Stimulated activated CD4-positive, alpha-beta T cell treated with anti-CD3 and anti-CD28 coated beads, Interleukin-4, amount 100 ng/mL, for 24 hours (primary cell): Measurements from ENCODE around the gene MBD6.

Experiments
- DNase-seq: peaks from one replicate; pipeline ENCODE4 v3.0.0-alpha.2; 2020

MBD6 gene

DNA sequence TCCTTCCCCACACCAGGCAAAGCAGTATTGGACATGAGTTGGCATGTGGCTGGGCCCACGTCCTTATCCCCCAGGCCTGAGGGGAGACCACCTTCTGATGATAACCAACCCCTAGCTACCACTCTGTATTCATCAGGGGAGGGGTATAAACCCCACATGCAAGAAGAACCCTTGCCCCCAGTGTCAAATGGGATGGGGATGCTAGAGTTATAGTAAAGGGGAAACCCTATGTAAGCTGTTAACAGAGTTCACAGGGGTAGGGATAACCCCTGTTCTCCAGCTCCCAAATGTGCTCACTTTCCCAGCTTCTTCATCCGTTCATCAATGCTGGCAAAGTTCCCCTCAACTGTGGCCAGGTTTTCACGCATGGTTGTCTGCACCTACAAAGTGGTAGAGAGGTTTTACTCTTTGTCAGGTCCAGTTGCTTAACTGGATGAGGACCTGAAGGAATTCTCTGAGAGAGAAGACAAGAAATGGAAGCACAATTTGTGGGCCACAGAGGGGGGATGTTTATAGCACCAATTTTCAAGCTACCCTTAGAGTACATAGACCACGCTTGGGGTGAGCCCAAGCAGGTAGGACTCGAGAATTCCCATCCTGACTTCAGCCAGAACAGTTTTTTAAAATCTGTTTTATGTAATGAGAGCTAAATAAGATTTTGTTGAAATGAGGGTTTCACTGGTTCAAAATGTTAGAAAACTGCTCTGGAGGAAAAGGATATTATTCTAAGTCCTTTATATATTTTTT lies 7.9 kb downstream of the MBD6 start:
- DNase-seq, result no peak

DNA sequence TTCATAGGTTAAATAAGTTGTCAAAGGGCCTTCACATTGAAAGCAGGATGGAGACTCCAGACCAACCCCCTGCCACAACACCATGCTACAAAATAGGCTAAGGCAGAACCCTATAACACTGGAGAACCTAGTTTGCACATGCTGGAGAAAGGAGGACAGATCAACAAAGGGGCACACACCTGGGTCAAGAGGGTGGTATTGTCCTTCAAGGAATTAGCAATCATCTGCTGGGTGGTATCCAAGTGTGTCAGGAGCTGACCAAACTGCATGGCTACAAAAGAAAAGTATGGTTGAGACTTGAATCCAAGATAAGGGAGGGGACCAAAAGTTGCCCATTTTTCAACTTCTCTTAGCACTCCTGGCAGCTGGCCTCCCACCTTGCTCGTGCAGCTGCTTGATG lies 9.2 kb downstream of the MBD6 start:
- DNase-seq, result no peak

DNA sequence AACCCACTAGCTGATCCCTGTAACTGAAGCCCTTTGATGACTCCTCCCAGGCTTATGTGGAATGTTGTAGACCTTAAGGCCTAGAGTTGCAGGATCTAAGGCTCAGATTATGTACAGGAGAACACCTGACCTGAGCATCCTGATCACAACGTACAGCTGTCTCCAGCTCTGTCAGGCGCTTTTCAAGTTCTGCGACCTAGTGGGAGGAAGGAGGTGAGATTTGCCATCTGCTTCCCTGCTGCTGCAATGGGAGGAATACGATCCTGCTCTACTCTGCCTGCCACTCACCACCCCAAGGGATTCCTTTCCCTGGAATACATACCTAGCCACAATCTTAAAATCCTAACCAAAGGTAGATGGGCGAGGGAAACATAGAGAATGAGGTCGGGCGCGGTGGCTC lies 10.5 kb downstream of the MBD6 start:
- DNase-seq, result no peak

DNA sequence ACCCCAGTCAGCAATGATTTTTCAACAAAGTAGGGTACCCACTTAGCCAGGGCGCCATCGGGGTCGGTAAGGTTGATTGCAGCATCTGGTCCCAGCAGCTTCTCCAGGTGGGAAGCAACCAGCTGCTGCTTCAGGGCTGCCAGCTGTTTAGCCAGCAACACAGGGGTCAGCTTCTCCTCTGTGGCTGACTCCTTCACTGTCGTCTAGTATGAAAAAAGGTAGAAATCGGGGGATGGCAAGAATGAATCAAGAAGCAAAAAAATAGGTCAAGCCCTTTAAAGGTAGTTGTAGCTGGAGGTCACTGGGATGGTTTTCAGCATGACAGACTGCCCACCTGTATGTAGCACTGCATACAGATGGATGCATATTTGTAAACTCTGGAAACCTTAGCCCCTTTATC lies 11.6 kb downstream of the MBD6 start:
- DNase-seq, result no peak

DNA sequence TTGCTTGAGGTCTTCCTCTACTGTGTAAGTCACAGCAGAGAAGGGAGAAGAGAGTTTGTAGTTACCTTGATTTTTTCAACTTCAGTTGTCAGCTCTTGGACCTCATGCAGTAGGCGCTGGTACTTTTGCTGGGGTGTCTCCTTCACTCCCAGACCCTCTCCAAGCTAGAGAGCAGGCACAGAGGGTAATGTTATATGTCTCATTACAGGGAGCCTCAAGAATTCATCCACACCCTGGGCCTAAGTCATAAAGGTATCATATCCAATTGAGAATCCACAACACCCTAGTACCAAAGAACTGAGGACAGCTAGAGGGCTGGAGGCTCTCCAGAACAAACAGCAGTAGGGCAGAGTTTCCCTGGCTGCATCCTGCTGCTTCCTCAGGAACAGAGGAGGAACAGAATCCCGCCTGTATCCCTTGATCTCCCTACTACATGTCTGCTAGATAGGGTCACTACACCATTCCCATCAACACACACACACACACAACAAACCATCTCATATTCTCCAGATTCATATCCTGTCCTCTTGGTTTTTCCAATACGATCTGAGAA lies 12.4 kb downstream of the MBD6 start:
- no peak for DNase-seq

DNA sequence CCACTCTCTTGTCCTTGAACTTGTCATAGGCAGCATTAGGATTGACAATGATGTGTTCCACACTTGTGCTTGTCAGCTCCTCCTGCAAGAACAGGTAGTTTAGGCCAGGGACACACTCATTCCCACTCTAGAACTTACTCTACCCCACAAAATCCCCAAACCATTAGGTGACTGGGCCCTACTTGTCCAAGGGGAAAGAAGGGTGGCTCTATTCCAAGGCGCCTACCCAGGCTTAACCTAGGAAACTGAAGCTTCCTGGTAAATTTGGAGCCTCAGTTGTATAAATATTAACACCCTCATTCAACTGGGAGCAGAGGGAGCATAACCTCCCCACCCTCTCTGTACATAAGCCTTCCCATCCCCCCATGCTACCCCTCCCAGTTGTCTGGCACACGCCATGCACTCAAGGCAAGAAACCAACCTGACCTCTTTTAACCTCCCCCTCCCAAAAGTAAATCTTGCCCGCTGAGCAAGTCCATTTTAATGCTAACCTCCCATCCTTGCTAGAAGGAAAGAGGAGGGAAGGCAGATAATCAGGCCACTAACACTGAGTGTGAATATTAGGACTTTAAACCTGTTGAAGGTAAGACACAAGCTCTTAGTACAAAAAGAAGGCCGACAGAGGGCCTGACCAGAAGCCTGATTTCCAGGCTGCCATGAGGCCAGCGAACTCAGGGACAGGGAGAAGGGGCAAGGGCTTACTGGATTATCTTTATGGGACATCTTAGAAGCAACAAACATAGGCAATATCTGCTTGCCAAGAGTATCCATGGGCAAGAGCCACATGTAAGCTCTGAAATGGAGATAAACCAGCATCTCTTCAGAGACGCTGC lies 13.4 kb downstream of the MBD6 start:
- no peak for DNase-seq

DNA sequence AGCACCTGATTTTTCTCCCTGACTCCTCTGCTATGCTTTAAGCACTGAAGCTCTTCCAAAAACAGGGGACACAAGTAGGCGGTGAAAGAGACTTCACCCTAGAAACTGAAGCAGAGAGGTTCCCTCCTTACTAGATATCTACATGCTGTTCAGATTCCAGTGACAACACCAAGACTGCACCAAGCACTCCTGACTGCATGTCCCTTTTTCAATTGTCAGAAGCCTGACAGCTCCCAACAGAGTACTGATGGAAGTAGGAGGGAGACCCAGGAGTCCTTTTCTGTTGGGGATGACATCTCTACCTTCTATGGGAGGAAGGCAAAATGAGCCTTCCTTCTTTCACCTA lies 13.9 kb downstream of the MBD6 start:
- no peak for DNase-seq

DNA sequence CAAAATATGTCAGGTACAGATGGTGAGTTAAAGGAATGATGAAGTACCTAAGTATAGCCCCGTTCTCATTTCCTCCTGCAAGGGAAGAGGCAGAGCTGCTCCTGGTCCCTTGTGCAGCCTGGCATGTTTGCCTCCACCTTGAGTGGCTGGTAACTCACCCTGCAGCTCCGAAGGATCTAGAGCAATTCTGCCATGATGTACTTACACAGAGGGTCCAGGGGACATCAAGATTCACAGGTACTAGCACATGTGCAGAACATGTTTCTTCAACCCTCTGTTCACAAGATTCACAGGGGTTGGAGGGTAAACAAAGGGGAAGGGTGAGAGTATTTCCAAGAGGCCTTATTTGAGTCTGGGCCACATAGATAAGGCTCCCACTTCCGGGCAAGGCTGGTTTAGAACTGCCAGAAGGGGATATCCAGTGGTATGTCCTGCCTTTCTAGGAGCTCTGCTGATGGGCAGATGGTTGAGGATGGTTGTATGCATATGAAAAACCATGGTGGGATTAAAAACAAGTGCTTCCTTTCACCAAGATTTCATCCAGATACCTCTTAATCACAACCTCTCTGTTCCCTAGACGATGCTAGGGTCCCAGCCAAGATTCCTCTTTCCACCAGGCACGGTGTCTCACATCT lies 16.6 kb downstream of the MBD6 start:
- DNase-seq, result no peak

DNA sequence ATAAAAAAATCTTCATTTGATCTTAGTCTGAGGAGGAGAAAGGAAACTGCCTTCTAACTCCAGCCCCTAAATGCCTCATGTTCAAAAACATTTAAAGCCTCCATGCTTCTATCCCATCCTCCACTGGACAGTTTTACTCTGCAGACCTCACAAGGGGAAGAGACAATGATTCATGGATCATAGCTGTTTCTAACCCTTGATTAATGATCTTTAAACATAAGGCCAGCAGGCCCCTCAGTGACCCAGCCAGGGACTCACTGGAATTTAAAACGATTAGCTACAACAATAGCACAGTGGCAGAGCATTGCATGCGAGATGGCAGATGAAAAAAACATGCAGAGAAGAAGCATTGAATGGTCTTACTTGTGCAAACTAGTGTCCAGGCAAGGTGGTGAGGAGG lies 18.4 kb downstream of the MBD6 start:
- no peak for DNase-seq

DNA sequence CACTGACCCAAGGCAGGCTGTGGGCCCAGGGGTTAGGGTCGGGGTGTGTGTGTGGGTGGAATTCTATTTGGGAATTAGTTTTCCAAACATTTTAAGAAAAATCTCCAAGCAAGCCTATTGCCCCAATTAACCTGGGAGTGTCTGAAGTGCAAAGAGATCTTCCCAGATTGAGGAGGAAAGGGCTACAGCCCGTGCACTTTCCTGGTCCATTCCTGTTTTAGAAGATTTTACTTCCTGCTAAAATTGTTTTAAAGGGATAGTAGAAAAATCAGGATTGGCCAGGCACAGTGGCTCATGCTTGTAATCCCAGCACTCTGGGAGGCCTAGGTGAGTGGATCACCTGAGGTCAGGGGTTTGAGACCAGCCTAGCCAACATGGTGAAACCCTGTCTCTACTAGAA lies 19.1 kb downstream of the MBD6 start:
- DNase-seq, result no peak

DNA sequence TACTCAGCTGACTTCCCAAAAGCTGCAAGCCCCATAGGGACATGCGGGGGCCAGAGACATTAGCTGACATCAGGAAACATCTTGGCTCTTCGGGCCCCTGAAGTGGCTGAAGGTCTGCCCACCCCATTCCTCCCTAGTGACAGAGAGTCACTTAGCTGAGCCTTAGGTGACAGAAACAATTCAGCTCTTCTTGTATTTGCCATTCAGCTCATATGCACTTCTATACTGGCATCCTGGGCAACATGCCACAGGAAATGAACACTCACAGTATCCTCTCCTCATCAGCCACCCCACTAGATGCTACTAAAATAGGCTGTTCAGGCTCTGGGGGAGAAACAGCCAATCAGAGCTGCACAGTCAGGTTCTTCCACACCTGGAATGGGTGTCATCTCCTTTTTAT lies 21.0 kb downstream of the MBD6 start:
- no peak for DNase-seq

DNA sequence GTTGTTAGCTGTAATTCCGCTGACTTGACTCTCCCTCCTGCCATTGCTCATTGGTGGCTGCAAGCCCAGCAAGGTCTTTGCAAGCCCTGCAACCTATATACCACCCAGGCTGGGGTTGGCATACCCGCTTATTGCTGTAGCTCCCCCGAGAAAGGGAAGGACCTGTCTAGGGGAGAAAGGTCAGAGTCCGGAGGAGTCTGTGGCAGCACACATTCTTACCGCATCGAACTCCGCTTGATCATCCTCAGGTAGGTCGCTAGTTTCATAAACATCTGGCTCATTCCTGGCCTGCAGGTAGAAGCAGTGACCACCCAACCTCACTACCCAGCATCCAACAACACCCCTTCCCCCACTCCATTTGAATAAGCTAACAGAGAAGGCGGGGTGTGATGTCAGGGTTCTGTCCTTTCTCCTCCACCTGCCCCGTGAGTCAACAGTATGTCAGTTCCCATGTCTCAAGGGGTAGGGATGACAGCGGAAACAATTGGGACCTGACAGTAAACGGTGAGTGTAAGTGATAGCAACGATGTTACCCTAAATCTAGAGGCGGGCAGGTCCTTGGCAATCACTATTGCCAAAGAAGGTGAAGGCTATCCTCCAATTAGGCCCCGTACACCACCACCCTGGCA lies 23.3 kb downstream of the MBD6 start:
- DNase-seq, result peak; percentile 14

DNA sequence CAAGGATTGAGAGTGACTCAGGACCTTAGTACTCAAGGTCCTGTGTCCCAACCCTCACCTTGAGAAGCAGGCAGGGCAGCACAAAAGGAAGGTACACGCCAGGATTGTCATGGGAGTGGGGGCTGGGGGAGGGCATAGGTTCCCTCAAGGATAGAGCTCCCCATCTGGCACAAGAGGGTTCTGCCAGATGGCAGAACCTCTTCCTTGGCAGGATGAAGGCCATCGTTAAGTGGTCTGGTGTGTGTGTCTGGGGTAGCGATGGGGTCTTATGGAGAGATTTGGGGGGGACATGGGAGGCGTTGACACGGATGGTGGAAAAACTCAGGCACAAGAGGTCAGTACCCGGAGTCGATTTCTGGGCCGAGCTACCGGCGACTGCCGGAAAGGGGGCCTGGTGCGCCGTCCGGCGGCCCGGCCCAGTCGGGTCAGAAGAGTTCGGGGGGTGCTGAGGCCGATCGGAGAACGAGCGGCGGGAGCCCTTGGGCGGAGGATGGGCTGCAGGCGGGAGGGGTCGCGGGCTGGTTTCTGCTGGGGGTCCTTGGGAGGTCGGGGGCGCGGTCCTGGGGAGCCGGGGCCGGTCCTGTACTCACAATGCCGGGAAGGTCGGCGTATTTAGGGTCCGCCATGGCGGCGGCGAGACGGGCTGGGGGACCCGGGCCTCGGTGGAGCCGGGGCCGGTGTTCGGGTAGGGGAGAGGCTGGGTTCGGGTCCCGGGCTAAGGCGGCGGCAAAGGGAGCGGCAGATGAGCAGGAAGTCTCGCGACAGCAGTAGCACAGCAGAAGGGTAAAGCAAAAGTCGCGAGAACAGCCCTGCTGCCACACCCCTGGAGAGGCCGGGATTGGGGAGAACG lies 24.0 kb downstream of the MBD6 start, which contains the start of gene DCTN2:
Gene DCTN2, minus strand, starts transcription at position 755 of the 850 bp plus-strand sequence. Its CDS starts 129 bp downstream, at position 626.
- peak; percentile 95 for DNase-seq

DNA sequence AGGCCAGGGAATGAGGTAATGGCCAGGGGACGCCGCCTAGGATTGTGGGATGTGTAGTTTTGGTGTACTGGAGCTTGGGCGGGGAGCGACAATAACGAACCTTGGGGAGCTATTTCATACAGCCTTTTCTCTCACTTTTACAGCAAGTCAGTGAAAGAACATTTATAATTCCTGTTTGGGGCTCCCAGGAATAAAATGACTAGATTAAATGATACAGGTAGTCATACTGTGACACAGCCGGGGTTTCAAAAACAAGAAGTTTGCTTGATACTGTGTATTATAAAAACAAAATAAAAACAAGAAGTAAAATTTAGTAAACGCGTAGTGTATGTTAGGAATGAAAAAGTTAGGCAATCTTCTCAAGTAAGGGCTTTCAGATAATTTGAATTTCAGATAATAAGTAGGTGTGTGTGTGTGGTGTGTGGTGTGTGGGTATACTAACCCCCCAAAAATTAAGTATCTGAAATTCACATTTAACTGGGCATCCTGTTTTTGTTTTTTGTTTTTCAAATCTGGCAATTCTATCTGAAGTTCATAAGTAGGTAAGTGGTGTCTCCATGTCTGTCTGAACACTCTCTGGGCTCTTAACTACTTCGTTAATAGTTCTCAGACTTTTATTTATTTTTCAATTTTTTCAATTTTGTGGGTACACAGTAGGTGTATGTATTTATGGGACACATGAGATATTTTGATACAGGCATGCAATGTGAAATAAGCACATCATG lies 24.8 kb downstream of the MBD6 start:
- DNase-seq, result no peak

DNA sequence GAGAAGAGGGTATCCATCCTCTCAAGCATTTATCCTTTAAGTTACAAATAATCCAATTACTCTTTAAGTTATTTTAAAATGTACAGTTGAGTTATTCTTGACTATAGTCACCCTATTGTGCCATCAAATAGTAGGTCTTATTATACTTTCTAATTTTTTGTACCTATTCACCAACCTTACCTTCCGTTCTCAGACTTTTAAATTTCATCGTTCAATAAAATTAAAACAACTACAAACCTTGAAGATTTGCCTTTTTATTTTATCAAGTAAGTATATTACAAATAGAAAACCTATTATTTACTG lies 25.3 kb downstream of the MBD6 start:
- DNase-seq, result no peak

DNA sequence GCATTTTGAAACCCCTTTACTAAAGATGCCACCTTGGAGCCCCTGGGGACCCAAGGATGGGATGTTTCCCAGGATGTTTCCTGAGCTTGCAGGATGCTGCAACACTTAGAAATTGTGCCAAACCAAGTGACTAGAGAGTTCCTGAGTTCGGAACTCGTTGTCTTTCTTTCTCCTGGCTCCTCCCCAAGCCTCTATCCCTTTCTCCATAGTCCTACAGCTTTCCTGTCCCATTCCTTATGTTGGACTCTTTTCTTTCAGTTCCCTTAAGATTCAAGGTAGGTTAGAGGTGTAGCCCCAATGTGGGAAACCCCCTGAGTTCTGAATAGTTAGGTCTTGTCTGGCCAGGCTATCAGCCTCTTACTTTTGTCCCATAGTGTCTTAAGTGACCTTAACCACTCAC lies 25.9 kb downstream of the MBD6 start:
- DNase-seq, result no peak

DNA sequence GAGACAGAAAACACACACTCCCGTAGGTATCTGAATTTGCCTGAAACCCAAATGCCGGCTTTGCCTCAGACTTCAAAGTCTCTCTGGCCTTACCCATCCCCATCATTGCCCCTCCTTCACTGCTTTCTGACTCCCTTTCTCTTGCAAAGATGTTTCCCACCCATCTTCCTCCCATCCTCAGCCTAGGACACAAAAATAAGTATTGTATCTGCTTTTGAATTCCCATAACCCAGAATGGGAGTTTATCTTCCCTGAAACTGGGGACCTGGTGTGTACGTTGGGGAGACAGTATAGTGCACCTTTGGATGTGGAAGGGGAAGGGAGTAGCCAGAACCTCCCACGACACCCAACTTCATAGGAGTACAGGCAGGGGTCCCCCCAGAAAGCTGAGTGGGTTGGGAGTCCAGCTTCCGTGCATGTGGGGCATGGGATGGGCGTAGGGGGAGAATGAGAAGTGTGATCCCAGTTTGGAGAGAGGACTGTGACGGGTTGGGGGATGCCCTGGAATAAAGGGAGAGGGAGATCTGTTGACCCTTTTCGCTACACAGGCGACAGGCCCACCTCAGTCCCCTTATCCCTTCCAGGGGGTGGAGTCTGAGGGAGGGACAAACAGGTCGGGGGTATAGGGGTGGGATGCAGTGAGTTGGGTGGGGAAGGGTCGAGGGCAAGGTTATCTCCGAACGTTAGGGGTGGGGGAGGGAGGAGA lies 26.7 kb downstream of the MBD6 start:
- DNase-seq, result no peak

DNA sequence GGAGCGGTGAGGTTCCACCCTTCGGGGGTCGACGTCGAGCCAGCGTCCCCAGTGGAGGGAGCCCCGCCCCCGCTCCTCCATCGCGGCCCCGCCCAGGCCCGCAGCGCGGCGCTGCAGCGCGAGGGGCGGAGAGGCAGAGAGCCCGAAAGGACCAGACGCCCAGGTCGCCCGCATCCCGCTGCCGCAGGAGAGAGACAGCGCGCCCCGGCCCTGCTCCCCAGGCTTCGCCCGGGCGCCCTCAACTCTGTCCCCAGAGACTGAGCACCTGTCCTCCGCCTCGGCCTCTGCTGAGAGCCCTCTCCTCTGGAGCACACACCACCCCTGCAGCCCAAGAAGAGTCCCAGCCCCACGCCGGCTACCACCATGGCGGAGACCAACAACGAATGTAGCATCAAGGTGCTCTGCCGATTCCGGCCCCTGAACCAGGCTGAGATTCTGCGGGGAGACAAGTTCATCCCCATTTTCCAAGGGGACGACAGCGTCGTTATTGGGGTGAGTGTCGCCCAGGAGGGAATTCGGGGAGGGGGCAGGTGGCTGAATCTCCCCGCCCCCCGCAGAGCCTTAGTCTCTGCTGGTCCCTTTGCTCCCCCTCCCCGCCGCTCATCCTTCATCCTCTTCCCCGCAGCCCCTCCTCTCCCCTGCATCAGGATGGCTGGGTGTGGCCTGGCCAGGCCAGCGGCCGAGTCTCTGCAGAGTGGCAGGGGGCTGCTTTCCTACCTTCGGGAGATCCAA lies 27.5 kb downstream of the MBD6 start, which contains the start of gene KIF5A:
Gene KIF5A, plus strand, starts transcription at position 136 of the 732 bp plus-strand sequence. Its CDS starts 228 bp downstream, at position 364.
- DNase-seq, result peak; percentile 55

DNA sequence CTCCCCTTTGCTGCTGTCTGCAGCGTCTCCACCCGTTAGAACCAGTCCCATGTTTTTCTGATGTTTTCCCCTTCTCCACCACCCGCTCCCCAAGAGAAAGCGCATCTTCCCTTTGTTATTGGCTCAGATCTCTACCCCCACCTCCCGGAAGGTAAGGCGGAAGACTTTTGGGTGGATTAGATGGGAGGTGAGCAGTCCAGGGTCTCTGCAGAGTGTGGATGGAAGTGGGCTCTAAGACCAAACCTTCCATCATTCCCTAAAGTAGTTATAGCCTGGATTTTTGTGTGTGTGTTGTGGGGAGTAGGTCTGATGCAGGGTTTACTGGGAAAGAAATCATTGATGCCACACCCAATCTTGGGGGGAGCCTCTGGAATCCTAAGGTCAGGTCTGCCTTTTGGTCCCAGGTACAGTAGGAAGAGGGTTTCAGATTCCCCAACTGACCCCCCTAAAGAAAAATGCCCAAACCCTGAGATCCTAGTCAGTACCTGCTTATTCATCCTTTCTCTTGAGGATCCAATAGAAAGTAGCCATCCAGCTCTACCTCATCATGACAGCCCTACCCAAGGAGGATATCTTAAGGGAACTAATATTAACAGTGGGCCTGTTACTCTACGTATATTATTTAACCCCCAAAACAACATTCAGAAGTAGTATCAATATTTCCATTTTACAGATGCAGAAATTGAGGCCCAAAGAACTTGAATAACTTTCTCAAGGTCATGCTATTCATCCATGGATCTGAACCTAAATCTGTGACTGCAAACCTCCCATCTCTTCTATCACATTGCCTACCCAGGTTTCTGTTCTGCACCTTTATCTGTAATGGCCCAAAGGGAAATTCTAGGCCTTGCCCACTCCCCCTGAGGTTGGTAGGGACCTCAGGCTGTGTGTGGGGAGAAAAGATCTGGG lies 28.3 kb downstream of the MBD6 start:
- DNase-seq, result no peak
